Caki2 (cell line): ENCODE measurements around the gene CEBPZOS. TPM values are rescaled to one million over a fixed set of nuclear protein-coding genes. Genes with fewer than 3 reads are reported as not detected.

Experiments
- DNase-seq: peaks from one replicate; pipeline ENCODE4 v3.0.0-alpha.2; 2015; ENCODE audit warnings: low read depth
- in situ Hi-C: cut with HindIII; loops from 2 replicates; pipeline ENCODE4 v1.10.0; 2016; ENCODE audit warnings: low sequenced_read_pairs, low pct_unique_long_range_greater_than_20kb, mixed read lengths
- total RNA-seq: library from RNA; depleted of rRNA; stranded (reverse); fragments of >200 nt; shearing (Covaris generic); gene quantifications from 2 replicates; pipeline ENCODE4 v1.2.3, GENCODE V29; 2014; ENCODE audit warnings: low replicate concordance; rRNA removed

The CEBPZOS gene
- 22.1 and 25.8 TPM in 2 replicates for total RNA-seq

GRCh38 chr2:37196320-37197195 lies at the start of gene CEBPZOS:
Gene CEBPZOS, plus strand, starts transcription at chr2:37196496. Its CDS starts 3,209 bp downstream, at chr2:37199705.
- in situ Hi-C loops = no loop called here
- DNase-seq = peak; percentile 81

- DNase-seq = no peak
- in situ Hi-C loops = no loop called here
Measured at GRCh38 chr2:37148325-37148724, 48.0 kb upstream of the CEBPZOS start.

- in situ Hi-C loops = no loop called here
- DNase-seq = no peak
Measured at GRCh38 chr2:37149626-37150322, 46.5 kb upstream of the CEBPZOS start.

- no peak for DNase-seq
- in situ Hi-C loops = no loop called here
Measured at GRCh38 chr2:37153224-37153623, 43.1 kb upstream of the CEBPZOS start.

- no peak for DNase-seq
- in situ Hi-C loops = no loop called here
Measured at GRCh38 chr2:37154785-37155184, 41.5 kb upstream of the CEBPZOS start.

- in situ Hi-C loops = no loop called here
- DNase-seq = peak; percentile 46
Measured at GRCh38 chr2:37156071-37156856, 40.0 kb upstream of the CEBPZOS start.

GRCh38 chr2:37156857-37157714 lies 39.2 kb upstream of the CEBPZOS start, which contains the start of gene EIF2AK2:
Gene EIF2AK2, minus strand, starts transcription at chr2:37156980. Its CDS starts 9,174 bp downstream, at chr2:37147806.
- in situ Hi-C loops = no loop called here
- peak; percentile 77 for DNase-seq

- DNase-seq = no peak
- in situ Hi-C loops = no loop called here
Measured at GRCh38 chr2:37164757-37165156, 31.5 kb upstream of the CEBPZOS start.

GRCh38 chr2:37167636-37168180 lies 28.6 kb upstream of the CEBPZOS start:
- in situ Hi-C loops = no loop called here
- no peak for DNase-seq

GRCh38 chr2:37168217-37168981 lies 27.9 kb upstream of the CEBPZOS start:
- in situ Hi-C loops = no loop called here
- peak; percentile 14 for DNase-seq

- in situ Hi-C loops = no loop called here
Measured at GRCh38 chr2:37171624-37171950, 24.7 kb upstream of the CEBPZOS start.

GRCh38 chr2:37173741-37174140 lies 22.6 kb upstream of the CEBPZOS start:
- in situ Hi-C loops = no loop called here
- no peak for DNase-seq

More at GRCh38 chr2:37171624-37171950, 24.7 kb upstream of the CEBPZOS start:
- no peak for DNase-seq

GRCh38 chr2:37180006-37180639 lies 16.2 kb upstream of the CEBPZOS start:
- no peak for DNase-seq
- in situ Hi-C loops = no loop called here

- in situ Hi-C loops = no loop called here
- no peak for DNase-seq
Measured at GRCh38 chr2:37180640-37181039, 15.7 kb upstream of the CEBPZOS start.

- in situ Hi-C loops = no loop called here
- DNase-seq = no peak
Measured at GRCh38 chr2:37181726-37182684, 14.3 kb upstream of the CEBPZOS start.
